Measurements from ENCODE around the gene CAMKV. TPM values are rescaled to one million over a fixed set of nuclear protein-coding genes. Genes with fewer than 3 reads are reported as not detected.

The CAMKV gene
- total and polyA plus RNA-seq, 2 of the 8 experiments (the other 6 are each of a cell fraction or from before 2014, with no cell fraction given) = 56.3 to 66.4 TPM

- H3K4me2 ChIP-seq (ENCODE audit: insufficient read depth in 1 of 2, low read depth in 2 of 2, low read length in 2 of 2) = peak overlapping the region; percentile 56 to 89
- H3K27me3 ChIP-seq (replicated peaks in 1 of 4; ENCODE audit: control insufficient read depth in 3 of 4, extremely low read depth in 1 of 4, insufficient read depth in 3 of 4, low read length in 3 of 4) = peaks cover 0 to 18% (median 14%) of the 10 kb centered on the region in 4 experiments; a peak in 5 of 7 replicates
- no peaks in the 10 kb centered on the region for H3K79me2 ChIP-seq (ENCODE audit: control insufficient read depth in 1 of 2, insufficient read depth in 2 of 2, low read length in 2 of 2)
- peak overlapping the region; percentile 1 to 57 (median 53); a peak in 7 of 8 replicates for H3K4me3 ChIP-seq (ENCODE audit: extremely low read depth in 1 of 4, insufficient read depth in 2 of 4, low read depth in 3 of 4, low read length in 4 of 4)
- no peaks in the 10 kb centered on the region for H3K9me3 ChIP-seq (ENCODE audit: insufficient read depth in 2 of 2, low read depth in 1 of 2, low read length in 1 of 2)
- H2BK15ac ChIP-seq (ENCODE audit: low read length) = peak overlapping the region; percentile 81; the same call in 1 of the 2 replicates
- FAIRE-seq = no peak
- 13% methylated on average over 48 of the region's 48 CpGs; no CpG with 5 or more reads in 1 of the 2 experiments for WGBS, 2 experiments (ENCODE audit: extremely low coverage in 1 of 2, insufficient coverage in 1 of 2, insufficient read length in 1 of 2, insufficient replicate concordance in 2 of 2, low coverage in 1 of 2, low lambda C conversion rate in 2 of 2, missing lambda C conversion rate in 1 of 2)
- no peak overlapping the region for H4K91ac ChIP-seq (replicated peaks; ENCODE audit: insufficient read length, low read length)
- no peak overlapping the region for H4K5ac ChIP-seq (ENCODE audit: insufficient read length, low read depth, low read length)
- peak overlapping the region; percentile 62; the same call in 1 of the 2 replicates for H2AFZ ChIP-seq (ENCODE audit: low read length)
- H3K79me1 ChIP-seq (ENCODE audit: low read depth, low read length) = no peaks in the 10 kb centered on the region
- peaks cover 8% of the 10 kb centered on the region; the same call in 1 of the 2 replicates for H3K23me2 ChIP-seq (ENCODE audit: low read depth, low read length)
- H2BK5ac ChIP-seq (ENCODE audit: low read depth, low read length) = peak overlapping the region; percentile 64; the same call in 1 of the 2 replicates
- ChIA-PET POLR2A (ENCODE audit: partially characterized antibody) (interaction anchor here (0.7 to 1.6 kb wide), 9 partner anchors 9 to 126 kb away, joined by 3 to 7 read pairs (median 4); partner anchors contain the start of genes MON1A, RBM6 and TRAIP), CTCF (ENCODE audit: partially characterized antibody) (interaction anchor here (0.6 to 16.1 kb wide), 31 partner anchors 7 to 246 kb away, joined by 3 to 306 read pairs (median 4); partner anchors contain the start of genes IP6K1, MON1A, RBM5 and RBM6)
- H3K27ac ChIP-seq (ENCODE audit: low read depth, low read length) = no peak overlapping the region
- no peak overlapping the region for H2AK5ac ChIP-seq (ENCODE audit: low read depth, low read length)
- peak overlapping the region; percentile 62 for H3K18ac ChIP-seq (ENCODE audit: extremely low read depth, low read length)
- H4K8ac ChIP-seq (ENCODE audit: extremely low read depth, insufficient read depth, low read length) = peak overlapping the region; percentile 84
- H2BK120ac ChIP-seq (replicated peaks; ENCODE audit: low read depth, low read length) = no peak overlapping the region
- H2BK12ac ChIP-seq (ENCODE audit: low read depth, low read length) = no peak overlapping the region
- H2BK20ac ChIP-seq (ENCODE audit: low read length) = no peak overlapping the region
- H3K4me1 ChIP-seq (replicated peaks in 1 of 4; ENCODE audit: control insufficient read depth in 3 of 4, insufficient read depth in 4 of 4, low read length in 3 of 4) = peaks cover 5 to 38% (median 22%) of the 10 kb centered on the region in 4 experiments
- no peak overlapping the region for H3K4ac ChIP-seq (replicated peaks; ENCODE audit: insufficient read length, low read depth, low read length)
- H3K14ac ChIP-seq (ENCODE audit: insufficient read length) = no peak overlapping the region
- peaks cover 0 to 7% of the 10 kb centered on the region in 2 experiments for H4K20me1 ChIP-seq (replicated peaks in 1 of 2; ENCODE audit: control insufficient read depth in 1 of 2, insufficient read depth in 2 of 2, low read length in 2 of 2)
- no peaks in the 10 kb centered on the region for H3K36me3 ChIP-seq (ENCODE audit: control insufficient read depth in 2 of 4, insufficient read depth in 4 of 4, low read length in 3 of 4)
- DNase-seq (ENCODE audit: low read depth in 1 of 2, low spot score in 2 of 2) = no peak
- H3K9ac ChIP-seq (replicated peaks in 1 of 4; ENCODE audit: extremely low read depth in 1 of 4, low read depth in 3 of 4, low read length in 3 of 4) = peak overlapping the region in 1 of 4 experiments; percentile 13; a peak in 1 of 7 replicates
- no peak overlapping the region for H3K56ac ChIP-seq (replicated peaks; ENCODE audit: insufficient read length, low read depth, low read length)
- no peak overlapping the region for H3K23ac ChIP-seq (ENCODE audit: insufficient read length)
- TF ChIP-seq POU5F1 (IDR thresholded peaks at IDR 0.05; ENCODE audit: low read depth, low read length) (0 out of 2 replicates have a peak, but pooled peaks have one; percentile 39), SP1 (IDR thresholded peaks at IDR 0.05; ENCODE audit: low read depth, low read length) (0 out of 2 replicates have a peak, but pooled peaks have one; percentile 7), TCF12 (IDR thresholded peaks at IDR 0.05; ENCODE audit: low read depth, low read length) (no peak), SIX5 (IDR thresholded peaks at IDR 0.05; ENCODE audit: low read depth, low read length) (no peak), NANOG (IDR thresholded peaks at IDR 0.05; ENCODE audit: insufficient read depth, low read depth, low read length, poor library complexity, severe bottlenecking) (no peak), KDM1A (IDR thresholded peaks at IDR 0.05; ENCODE audit: borderline replicate concordance, low read length) (no peak), CHD1 (IDR thresholded peaks at IDR 0.05; ENCODE audit: low read depth, low read length) (no peak), JUND (IDR thresholded peaks at IDR 0.05; ENCODE audit: low read length) (no peak), ZNF274 (IDR thresholded peaks at IDR 0.05; ENCODE audit: borderline replicate concordance, extremely low read depth, low read length) (no peak), HDAC6 (IDR thresholded peaks at IDR 0.05; ENCODE audit: low read depth, low read length) (no peak), NRF1 (IDR thresholded peaks at IDR 0.05; ENCODE audit: low read depth, low read length) (peak; percentile 29; the same call in 1 of the 2 replicates), RNF2 (IDR thresholded peaks at IDR 0.05; ENCODE audit: borderline replicate concordance, low read depth, low read length, missing control alignments, poor library complexity, severe bottlenecking) (no peak)
Measured at GRCh38 chr3:49910409-49911123, 40.9 kb upstream of the CAMKV start.
